T-helper 17 cell (primary cell): Measurements from ENCODE around the gene APOC3. TPM values are rescaled to one million over a fixed set of nuclear protein-coding genes. Genes with fewer than 3 reads are reported as not detected.

ENCODE experiments used
- total RNA-seq, 4 donors: library from RNA in 2 of 4; stranded (reverse) in 2 of 4; gene quantifications; one replicate each; pipeline ENCODE4 v1.2.3 and lab custom pipeline; 2022 to 2026

The APOC3 gene
- total RNA-seq, 2 donors from 2014 or later: not detected

Other genes with a start within 250 kb of the APOC3 start
- gene BUD13, start 56.9 kb upstream of the APOC3 start, total RNA-seq: 10 to 100 TPM; 11.5 to 11.8 TPM
- 100 to 1,000 TPM in 1 of 2 donors, 10 to 100 TPM in 1; 87.1 to 107 TPM for gene ZPR1, start 41.9 kb upstream of the APOC3 start, total RNA-seq
- not detected for gene APOA5, start 38.0 kb upstream of the APOC3 start, total RNA-seq
- gene APOA4, start 6.6 kb upstream of the APOC3 start, total RNA-seq: not detected
- 1 to 10 TPM in 1 of 2 donors, not detected in 1; 1.2 TPM for gene APOA1, start 7.7 kb downstream of the APOC3 start, total RNA-seq